ENCODE data around the gene YARS1.

DNA sequence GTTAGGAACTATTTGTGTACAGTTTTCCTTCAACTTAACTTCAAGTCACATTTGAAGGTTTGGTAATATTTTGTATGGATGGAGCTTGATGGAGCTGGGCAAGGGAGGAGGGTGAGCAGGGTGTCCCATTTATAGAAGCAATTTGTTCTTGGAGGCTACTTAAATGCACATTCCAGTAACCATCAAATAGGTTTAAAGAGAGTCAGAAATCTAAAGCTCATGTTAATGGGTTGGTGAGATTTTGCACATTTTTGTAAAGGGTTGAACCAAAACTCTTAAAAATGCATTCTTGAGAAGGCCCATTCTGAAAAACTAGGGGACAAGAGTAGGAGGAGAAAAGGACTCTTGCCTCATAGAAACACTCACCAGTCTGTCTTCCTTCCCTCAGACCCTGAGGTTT is 43.4 kb upstream of the YARS1 start:
- TF ChIP-seq EZH2 (IDR thresholded peaks at IDR 0.05): no peak
- TF ChIP-seq POLR2AphosphoS5 (IDR thresholded peaks at IDR 0.05; ENCODE audit: borderline replicate concordance, low read depth, low read length): no peak
- no peak for TF ChIP-seq FOXP2 (optimal IDR thresholded peaks at IDR 0.05; ENCODE audit: control extremely low read depth, extremely low read length, insufficient read depth)

Measured in SK-N-MC (cell line).